Erythroblast (primary cell): ENCODE measurements around the gene HOXA13.

Experiments used
- GATA1 ChIP-seq: IDR thresholded peaks from 2 replicates; pipeline ENCODE4 v1.6.1; 2011; ENCODE audit warnings: low read depth, mild to moderate bottlenecking, control low read depth, low read length, moderate library complexity
- POLR2A ChIP-seq: IDR thresholded peaks from 2 replicates; pipeline ENCODE4 v1.6.1; 2011; ENCODE audit warnings: mild to moderate bottlenecking, low read length

- no peak for TF ChIP-seq POLR2A
- no peak for TF ChIP-seq GATA1
Measured at GRCh38 chr7:27151341-27151930, 48.5 kb downstream of the HOXA13 start.
